Esophagus (tissue), 2 donors: ENCODE results near the gene EMD. TPM values are rescaled to one million over a fixed set of nuclear protein-coding genes. Genes with fewer than 3 reads are reported as not detected.

Source experiments
- H3K27ac ChIP-seq, 2 donors: one replicate each; pipeline ENCODE4 v1.5.1; 2013; ENCODE audit warnings: low read depth in 2 of 2, mild to moderate bottlenecking in 2 of 2, inconsistent platforms in 1 of 2, low read length in 1 of 2, moderate library complexity in 1 of 2
- H3K27me3 ChIP-seq, 2 donors: one replicate each; pipeline ENCODE4 v1.6.1; 2013; ENCODE audit warnings: low read length in 2 of 2, control low read depth in 1 of 2, mild to moderate bottlenecking in 1 of 2; ENCODE audit not compliant: insufficient read depth in 2 of 2, control insufficient read depth in 1 of 2
- H3K36me3 ChIP-seq, 2 donors: one replicate each; pipeline ENCODE4 v1.6.1; 2013; ENCODE audit warnings: low read length in 1 of 2; ENCODE audit not compliant: control insufficient read depth in 2 of 2, insufficient read depth in 2 of 2
- H3K4me1 ChIP-seq, 2 donors: one replicate each; pipeline ENCODE4 v1.6.1; 2013; ENCODE audit warnings: low read length in 1 of 2; ENCODE audit not compliant: control insufficient read depth in 2 of 2, insufficient read depth in 2 of 2
- H3K4me3 ChIP-seq, 2 donors: one replicate each; pipeline ENCODE4 v1.5.1; 2013; ENCODE audit warnings: low read length in 2 of 2, mild to moderate bottlenecking in 2 of 2, low read depth in 1 of 2, moderate library complexity in 1 of 2
- H3K9me3 ChIP-seq, 2 donors: one replicate each; pipeline ENCODE4 v1.6.1; 2013; ENCODE audit warnings: mild to moderate bottlenecking in 2 of 2, low read depth in 1 of 2, low read length in 1 of 2, moderate library complexity in 1 of 2; ENCODE audit not compliant: control insufficient read depth in 2 of 2, insufficient read depth in 1 of 2
- WGBS, 2 donors: extraction: QIAGEN DNeasy Blood & Tissue Kit; methylation state at CpG; one replicate each; pipeline ENCODE4 v1.1.7; 2013; 5-methylcytosine and 5-hydroxymethylcytosine counted together
- polyA plus RNA-seq, 2 donors: library from polyadenylated mRNA; stranded (reverse); fragments of 200-250 nt; gene quantifications; one replicate each; pipeline ENCODE4 v1.2.3, GENCODE V29; 2013
- donor health status: healthy with polysubstance abuse.
- donor health status: Bipolar disorder and iron deficiency.

EMD gene
- polyA plus RNA-seq, 2 donors = 66.5 to 83.9 TPM

- Histone ChIP-seq H3K27me3 (no peaks in the 10 kb centered on the region), H3K4me1 (no peaks in the 10 kb centered on the region)
- 79 to 88% methylated on average over 34 of the region's 34 CpGs for WGBS, 2 donors
These were observed 18.9 kb upstream of the EMD start for GRCh38 chrX:154360155-154360713.

GRCh38 chrX:154362085-154362742 is 16.9 kb upstream of the EMD start:
- 82 to 89% methylated on average over 30 of the region's 30 CpGs for WGBS, 2 donors
- H3K27ac ChIP-seq = no peak overlapping the region

More at GRCh38 chrX:154360155-154360713, 18.9 kb upstream of the EMD start:
- H3K27ac ChIP-seq = no peak overlapping the region
- no peak overlapping the region for H3K4me3 ChIP-seq
- H3K9me3 ChIP-seq = no peaks in the 10 kb centered on the region
- peaks cover 0 to 84% of the 10 kb centered on the region in 2 donors for H3K36me3 ChIP-seq

GRCh38 chrX:154363706-154364439 is 15.2 kb upstream of the EMD start:
- Histone ChIP-seq H3K36me3 (peaks cover 0 to 76% of the 10 kb centered on the region in 2 donors), H3K27ac (peak overlapping the region in 1 of 2 donors; percentile 8)
- 74 to 75% methylated on average over 20 of the region's 20 CpGs for WGBS, 2 donors

More at GRCh38 chrX:154362085-154362742, 16.9 kb upstream of the EMD start:
- H3K4me3 ChIP-seq = no peak overlapping the region
- peaks cover 0 to 83% of the 10 kb centered on the region in 2 donors for H3K36me3 ChIP-seq
- H3K27me3 ChIP-seq = no peaks in the 10 kb centered on the region
- H3K4me1 ChIP-seq = peaks cover 0 to 2% of the 10 kb centered on the region in 2 donors
- H3K9me3 ChIP-seq = no peaks in the 10 kb centered on the region

GRCh38 chrX:154365052-154365600 is 14.0 kb upstream of the EMD start:
- peak overlapping the region in 1 of 2 donors; percentile 30 for H3K27ac ChIP-seq
- H3K27me3 ChIP-seq = no peaks in the 10 kb centered on the region
- H3K9me3 ChIP-seq = no peaks in the 10 kb centered on the region
- peaks cover 0 to 9% of the 10 kb centered on the region in 2 donors for H3K4me1 ChIP-seq
- H3K36me3 ChIP-seq = peaks cover 0 to 65% of the 10 kb centered on the region in 2 donors
- 65% methylated on average over 17 to 20 of the region's 20 CpGs for WGBS, 2 donors
- H3K4me3 ChIP-seq = no peak overlapping the region

More at GRCh38 chrX:154363706-154364439, 15.2 kb upstream of the EMD start:
- H3K9me3 ChIP-seq = no peaks in the 10 kb centered on the region
- peaks cover 0 to 9% of the 10 kb centered on the region in 2 donors for H3K4me1 ChIP-seq
- H3K4me3 ChIP-seq = no peak overlapping the region
- no peaks in the 10 kb centered on the region for H3K27me3 ChIP-seq

GRCh38 chrX:154365997-154366665 is 13.0 kb upstream of the EMD start:
- peaks cover 0 to 9% of the 10 kb centered on the region in 2 donors for H3K4me1 ChIP-seq
- H3K36me3 ChIP-seq = peaks cover 0 to 59% of the 10 kb centered on the region in 2 donors
- no peaks in the 10 kb centered on the region for H3K27me3 ChIP-seq
- H3K27ac ChIP-seq = peak overlapping the region; percentile 54 to 86
- no peak overlapping the region for H3K4me3 ChIP-seq
- 75 to 82% methylated on average over 30 to 32 of the region's 32 CpGs for WGBS, 2 donors
- peaks cover 0 to 2% of the 10 kb centered on the region in 2 donors for H3K9me3 ChIP-seq

- 53 to 83% methylated on average over 11 of the region's 11 CpGs for WGBS, 2 donors
- H3K4me3 ChIP-seq = no peak overlapping the region
- peaks cover 0 to 54% of the 10 kb centered on the region in 2 donors for H3K36me3 ChIP-seq
These were observed 12.4 kb upstream of the EMD start for GRCh38 chrX:154366666-154367055.

GRCh38 chrX:154367474-154368308 is 11.4 kb upstream of the EMD start:
- no peak overlapping the region for H3K4me3 ChIP-seq

More at GRCh38 chrX:154366666-154367055, 12.4 kb upstream of the EMD start:
- Histone ChIP-seq H3K27me3 (no peaks in the 10 kb centered on the region), H3K4me1 (peaks cover 0 to 9% of the 10 kb centered on the region in 2 donors), H3K27ac (peak overlapping the region; percentile 63 to 86), H3K9me3 (peaks cover 0 to 6% of the 10 kb centered on the region in 2 donors)

GRCh38 chrX:154368630-154369448 is 10.3 kb upstream of the EMD start:
- WGBS, 2 donors = 4 to 27% methylated on average over 15 to 16 of the region's 16 CpGs
- peaks cover 0 to 14% of the 10 kb centered on the region in 2 donors for H3K4me1 ChIP-seq
- H3K9me3 ChIP-seq = peaks cover 0 to 6% of the 10 kb centered on the region in 2 donors
- H3K36me3 ChIP-seq = peaks cover 0 to 40% of the 10 kb centered on the region in 2 donors
- peak overlapping the region; percentile 46 to 57 for H3K4me3 ChIP-seq
- peak overlapping the region; percentile 86 to 94 for H3K27ac ChIP-seq
- H3K27me3 ChIP-seq = no peaks in the 10 kb centered on the region

More at GRCh38 chrX:154367474-154368308, 11.4 kb upstream of the EMD start:
- Histone ChIP-seq H3K27ac (peak overlapping the region; percentile 86 to 94), H3K9me3 (peaks cover 0 to 6% of the 10 kb centered on the region in 2 donors), H3K36me3 (peaks cover 0 to 44% of the 10 kb centered on the region in 2 donors), H3K4me1 (peaks cover 0 to 14% of the 10 kb centered on the region in 2 donors), H3K27me3 (no peaks in the 10 kb centered on the region)
- WGBS, 2 donors = 69 to 82% methylated on average over 31 of the region's 31 CpGs
